ENCODE measurements around the gene TGFBR3.

The TGFBR3 gene

GRCh38 chr1:91775227-91775626 lies 110.7 kb downstream of the TGFBR3 start:
- no peak for DNase-seq

- no peak for DNase-seq
These were observed 111.3 kb downstream of the TGFBR3 start for GRCh38 chr1:91774520-91775203.

- no peak for DNase-seq
These were observed 114.2 kb downstream of the TGFBR3 start for GRCh38 chr1:91771717-91772116.

GRCh38 chr1:91770667-91771268 lies 115.2 kb downstream of the TGFBR3 start:
- DNase-seq = no peak

- DNase-seq = no peak
These were observed 116.2 kb downstream of the TGFBR3 start for GRCh38 chr1:91769742-91770141.

GRCh38 chr1:91768786-91769725 lies 116.9 kb downstream of the TGFBR3 start:
- DNase-seq = no peak

GRCh38 chr1:91768120-91768519 lies 117.8 kb downstream of the TGFBR3 start:
- DNase-seq = no peak

- DNase-seq = no peak
These were observed 119.1 kb downstream of the TGFBR3 start for GRCh38 chr1:91766883-91767282.

GRCh38 chr1:91765880-91766443 lies 120.0 kb downstream of the TGFBR3 start:
- DNase-seq = no peak

- no peak for DNase-seq
These were observed 120.7 kb downstream of the TGFBR3 start for GRCh38 chr1:91765293-91765692.

- no peak for DNase-seq
These were observed 121.4 kb downstream of the TGFBR3 start for GRCh38 chr1:91764471-91765115.

- no peak for DNase-seq
These were observed 122.7 kb downstream of the TGFBR3 start for GRCh38 chr1:91763252-91763651.

- DNase-seq = no peak
These were observed 124.6 kb downstream of the TGFBR3 start for GRCh38 chr1:91761295-91761721.

- no peak for DNase-seq
These were observed 125.4 kb downstream of the TGFBR3 start for GRCh38 chr1:91760512-91760911.

- DNase-seq = no peak
These were observed 126.9 kb downstream of the TGFBR3 start for GRCh38 chr1:91759076-91759475.

GRCh38 chr1:91757763-91758460 lies 128.0 kb downstream of the TGFBR3 start:
- DNase-seq = no peak

- no peak for DNase-seq
These were observed 130.2 kb downstream of the TGFBR3 start for GRCh38 chr1:91755702-91756287.

GRCh38 chr1:91754816-91755580 lies 131.0 kb downstream of the TGFBR3 start:
- DNase-seq = no peak

GRCh38 chr1:91754348-91754747 lies 131.6 kb downstream of the TGFBR3 start:
- no peak for DNase-seq

- no peak for DNase-seq
These were observed 132.1 kb downstream of the TGFBR3 start for GRCh38 chr1:91753878-91754277.

GRCh38 chr1:91752324-91752723 lies 133.6 kb downstream of the TGFBR3 start:
- no peak for DNase-seq

Measured in CD4-positive, alpha-beta T cell treated with Interferon gamma for 1 hour (primary cell).